ENCODE results near the gene KCTD10. TPM values are rescaled to one million over a fixed set of nuclear protein-coding genes. Genes with fewer than 3 reads are reported as not detected.

Gene KCTD10
- total RNA-seq, result 10 to 100 TPM; 37.2 to 49.8 TPM

DNA sequence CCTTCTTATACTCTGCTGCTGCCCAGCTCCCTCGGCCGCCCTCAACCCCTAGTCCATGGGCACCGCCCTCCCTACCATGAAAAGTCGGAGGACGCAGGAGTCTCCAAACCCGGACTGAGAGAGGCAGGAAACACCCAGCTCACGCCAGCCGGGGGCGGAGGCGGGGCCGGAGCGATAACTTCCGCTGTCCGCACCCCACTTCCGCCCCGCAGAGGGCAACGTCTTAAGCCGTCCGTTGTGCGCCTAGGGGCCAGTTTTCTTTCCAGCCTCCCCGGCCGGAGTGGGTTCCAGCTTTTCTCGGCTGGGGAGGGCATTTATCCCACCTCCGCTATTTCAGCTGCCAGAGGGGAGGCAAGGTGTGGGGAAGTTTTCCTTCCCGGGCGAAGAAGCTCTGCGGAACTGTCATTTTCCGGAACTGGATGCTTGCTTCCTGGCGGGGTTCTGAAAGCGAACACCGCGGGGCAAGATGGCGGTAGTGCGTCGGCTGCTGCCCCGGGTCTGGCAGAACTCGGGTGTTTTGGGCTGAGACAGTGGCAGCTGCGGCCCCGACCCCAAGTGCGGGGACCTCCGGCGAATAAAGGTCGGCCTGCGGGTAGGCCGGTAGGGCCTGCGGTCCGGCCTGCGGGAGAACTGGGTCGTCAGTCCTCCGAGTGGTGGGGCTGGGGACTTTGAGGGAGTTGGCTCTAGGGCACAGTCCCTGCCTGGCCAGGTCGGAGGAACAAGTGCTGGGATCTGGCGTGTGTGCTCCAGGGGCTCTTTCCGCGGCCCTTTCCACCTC is at the start of gene KCTD10, which contains the start of gene UBE3B:
Gene KCTD10 (minus strand): TSS at position 116 of the 778 bp plus-strand sequence. CDS start 38 bp downstream, at position 78.
Gene UBE3B (plus strand): TSS at position 450 of the 778 bp plus-strand sequence. CDS start 5,918 bp downstream, outside the sequence.
- WGBS, result under 1% methylated on average over 49 of the region's 54 CpGs
- H3K27me3 ChIP-seq (replicated peaks; ENCODE audit: insufficient read depth), result no peaks in the 10 kb centered on the region
- intact Hi-C loops (cut with DNase I), result loop anchor here (2.0 kb wide), 2 partner anchors 15 to 47 kb away; no protein-coding TSS in a partner anchor
- H3K4me3 ChIP-seq, result peak within 1 kb of the TSS; percentile 80 to 91
- TF ChIP-seq CTCF (IDR thresholded peaks at IDR 0.05) (peak; percentile 11 to 43 (median 26)), POLR2AphosphoS5 (IDR thresholded peaks at IDR 0.05) (peak; percentile 92), POLR2A (IDR thresholded peaks at IDR 0.05) (peak; percentile 69)
- H3K9me3 ChIP-seq, result no peaks in the 10 kb centered on the region
- peaks cover 14% of the 10 kb centered on the region for H3K4me1 ChIP-seq (replicated peaks)
- H3K36me3 ChIP-seq, result no peaks in the 10 kb centered on the region
- peak; percentile 81 for DNase-seq (ENCODE audit: low spot score)
- peak within 1 kb of the TSS; percentile 92 to 97 for H3K27ac ChIP-seq

GRCh38 chr12:109525279-109525585 is 48.1 kb upstream of the KCTD10 start:
- no peak for DNase-seq (ENCODE audit: low spot score)
- TF ChIP-seq POLR2AphosphoS5 (IDR thresholded peaks at IDR 0.05) (no peak), CTCF (IDR thresholded peaks at IDR 0.05) (no peak), POLR2A (IDR thresholded peaks at IDR 0.05) (no peak)
- Histone ChIP-seq H3K36me3 (peaks cover 0 to 5% of the 10 kb centered on the region in 2 donors), H3K4me1 (replicated peaks) (no peaks in the 10 kb centered on the region), H3K4me3 (no peak overlapping the region), H3K27ac (no peak overlapping the region), H3K27me3 (replicated peaks; ENCODE audit: insufficient read depth) (no peaks in the 10 kb centered on the region), H3K9me3 (no peaks in the 10 kb centered on the region)
- intact Hi-C loops (cut with DNase I), result no loop called here
- WGBS, result 75% methylated on average over 3 of the region's 3 CpGs

DNA sequence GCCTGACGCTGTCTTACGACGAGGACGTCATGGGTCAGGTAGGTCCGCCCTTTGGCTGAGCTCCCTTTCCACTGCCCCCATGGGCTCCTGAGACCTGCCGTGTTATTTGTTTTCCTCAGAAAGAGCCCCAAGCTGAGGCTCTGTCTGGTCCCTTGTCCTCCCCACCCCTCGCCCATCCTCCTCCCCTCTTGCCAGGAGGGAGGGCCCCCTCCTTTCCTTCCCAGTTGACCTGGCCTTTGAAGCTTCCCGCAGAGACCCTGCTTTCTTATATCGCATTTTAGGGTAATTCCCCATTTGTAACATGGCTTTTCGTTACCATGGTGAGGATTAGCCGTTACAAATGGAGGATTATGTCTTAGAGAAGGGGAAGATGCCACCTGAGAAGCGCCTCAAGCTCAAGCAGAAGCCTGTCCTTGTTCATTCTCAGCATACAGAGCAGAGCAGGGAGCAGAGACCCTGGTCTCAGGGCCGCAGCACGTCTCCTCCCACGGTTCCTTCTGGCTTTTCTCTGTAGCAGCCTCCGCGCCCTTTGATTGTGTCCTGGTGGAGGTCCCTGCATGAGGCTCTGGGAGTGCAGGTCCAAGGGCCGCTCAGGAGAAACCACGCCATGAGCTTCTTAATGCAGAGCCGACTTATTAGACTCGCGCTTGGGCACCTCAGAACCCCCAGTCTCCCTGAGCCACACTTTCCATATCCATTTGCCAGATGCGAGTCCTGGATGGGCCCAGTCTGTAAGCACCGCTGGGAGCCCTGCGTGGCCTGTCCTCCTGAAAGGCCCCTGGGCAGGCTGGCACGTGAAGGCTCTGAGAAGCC is 47.6 kb upstream of the KCTD10 start:
- Histone ChIP-seq H3K36me3 (peaks cover 0 to 5% of the 10 kb centered on the region in 2 donors), H3K9me3 (no peaks in the 10 kb centered on the region)
- intact Hi-C loops (cut with DNase I), result no loop called here

DNA sequence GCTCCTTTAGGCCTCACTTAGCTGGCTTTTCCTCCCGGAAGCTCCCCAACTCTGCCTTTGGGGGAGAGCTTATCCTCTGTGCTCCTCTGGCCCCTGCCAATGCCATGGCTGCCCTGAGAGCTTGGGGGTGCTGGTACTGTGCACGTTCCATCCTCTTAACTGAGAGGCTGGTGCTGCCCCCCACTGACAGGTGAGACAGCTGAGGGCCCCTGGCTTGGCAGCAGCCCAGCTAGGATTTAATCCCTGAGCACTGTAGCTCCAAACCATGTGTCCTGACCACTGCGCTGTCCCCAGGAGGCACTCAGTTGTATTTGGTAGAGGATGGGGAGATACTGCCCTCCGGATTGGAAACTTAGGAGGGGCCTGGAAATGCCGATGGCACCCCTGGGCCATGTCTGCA is 46.4 kb upstream of the KCTD10 start:
- no peak overlapping the region for H3K4me3 ChIP-seq
- 91% methylated on average over 5 of the region's 5 CpGs for WGBS
- peaks cover 0 to 5% of the 10 kb centered on the region in 2 donors for H3K36me3 ChIP-seq
- no peaks in the 10 kb centered on the region for H3K4me1 ChIP-seq (replicated peaks)
- intact Hi-C loops (cut with DNase I), result no loop called here
- H3K9me3 ChIP-seq, result no peaks in the 10 kb centered on the region
- DNase-seq (ENCODE audit: low spot score), result no peak
- H3K27me3 ChIP-seq (replicated peaks; ENCODE audit: insufficient read depth), result no peaks in the 10 kb centered on the region
- no peak overlapping the region for H3K27ac ChIP-seq
- TF ChIP-seq CTCF (IDR thresholded peaks at IDR 0.05), result no peak
- no peak for TF ChIP-seq POLR2A (IDR thresholded peaks at IDR 0.05)
- TF ChIP-seq POLR2AphosphoS5 (IDR thresholded peaks at IDR 0.05), result no peak

More for the DNA sequence above, 47.6 kb upstream of the KCTD10 start:
- Histone ChIP-seq H3K4me1 (replicated peaks) (no peaks in the 10 kb centered on the region), H3K4me3 (no peak overlapping the region), H3K27me3 (replicated peaks; ENCODE audit: insufficient read depth) (no peaks in the 10 kb centered on the region), H3K27ac (no peak overlapping the region)
- TF ChIP-seq POLR2A (IDR thresholded peaks at IDR 0.05) (no peak), CTCF (IDR thresholded peaks at IDR 0.05) (no peak), POLR2AphosphoS5 (IDR thresholded peaks at IDR 0.05) (no peak)
- WGBS, result 78% methylated on average over 26 of the region's 26 CpGs
- no peak for DNase-seq (ENCODE audit: low spot score)

All from prostate gland (tissue), 2 donors.